Cardiac muscle cell (in vitro differentiated cells and primary cell): ENCODE results near the gene TTC31. TPM values are rescaled to one million over a fixed set of nuclear protein-coding genes. Genes with fewer than 3 reads are reported as not detected.
"Not testable (repeated sequence)": the region's sequence is repeated elsewhere in the genome, so short reads cannot be mapped to it uniquely, and the experiment has no call there.

Experiments
- DNase-seq, 2 donors: peaks; one replicate each; pipeline versions ENCODE4 v3.0.0 to v3.0.0-alpha.2; 2010 to 2017; ENCODE audit warnings: low read depth in 1 of 2, low spot score in 1 of 2
- H3K27ac ChIP-seq: fragments of 200-600 bp; sonication (generic); 2 replicates; pipeline ENCODE4 v1.5.1; 2016
- H3K27me3 ChIP-seq: fragments of 200-600 bp; sonication (generic); 2 replicates; pipeline ENCODE4 v1.6.0; 2016; ENCODE audit warnings: control low read depth
- H3K36me3 ChIP-seq: fragments of 200-600 bp; sonication (generic); 2 replicates; pipeline ENCODE4 v1.5.1; 2016; ENCODE audit warnings: control low read depth
- H3K4me1 ChIP-seq: fragments of 200-600 bp; sonication (generic); 2 replicates; pipeline ENCODE4 v1.8.1; 2017; ENCODE audit warnings: low read depth, mild to moderate bottlenecking, mixed run types
- H3K4me3 ChIP-seq: fragments of 200-600 bp; sonication (generic); 2 replicates; pipeline ENCODE4 v1.5.1; 2016; ENCODE audit warnings: mild to moderate bottlenecking
- H3K9me3 ChIP-seq: fragments of 200-600 bp; sonication (generic); 2 replicates; pipeline ENCODE4 v1.5.1; 2017; ENCODE audit warnings: low read depth, mild to moderate bottlenecking, control low read depth
- CTCF ChIP-seq: IDR thresholded peaks from 2 replicates; pipeline ENCODE4 v1.5.1; 2012; ENCODE audit warnings: low read depth, mild to moderate bottlenecking, low read length
- polyA plus RNA-seq: library from polyadenylated mRNA; unstranded; fragments of >200 nt; fragmentation: Nextera tagmentation; extraction: Ambion mirVana; gene quantifications from 2 replicates; pipeline ENCODE4 v1.2.1, GENCODE V29; 2016
- total RNA-seq: library from RNA; depleted of rRNA; stranded (reverse); fragments of >200 nt; gene quantifications from 2 replicates; pipeline ENCODE4 v1.2.3, GENCODE V29; 2016

TTC31 gene
- total and polyA plus RNA-seq, 2 experiments from 2014 or later = 29.1 to 32.9 TPM

GRCh38 chr2:74481431-74481830 is 1.4 kb upstream of the TTC31 start:
- TF ChIP-seq CTCF = no peak
- peaks cover 7% of the 10 kb centered on the region for H3K4me1 ChIP-seq
- H3K27ac ChIP-seq = no peak overlapping the region
- H3K4me3 ChIP-seq = peak overlapping the region; percentile 90
- H3K27me3 ChIP-seq = no peaks in the 10 kb centered on the region
- no peak for DNase-seq
- peaks cover 6% of the 10 kb centered on the region for H3K36me3 ChIP-seq
- no peaks in the 10 kb centered on the region for H3K9me3 ChIP-seq

GRCh38 chr2:74481961-74482800 is 700 bp upstream of the TTC31 start:
- Histone ChIP-seq H3K4me1 (peaks cover 7% of the 10 kb centered on the region), H3K36me3 (peaks cover 6% of the 10 kb centered on the region), H3K27ac (peak overlapping the region; percentile 81), H3K27me3 (no peaks in the 10 kb centered on the region), H3K9me3 (no peaks in the 10 kb centered on the region), H3K4me3 (peak overlapping the region; percentile 90)
- peak; percentile 37 to 75 for DNase-seq
- no peak for TF ChIP-seq CTCF

GRCh38 chr2:74483675-74484164 is 839 bp downstream of the TTC31 start:
- not testable (repeated sequence) for H3K9me3 ChIP-seq, H3K36me3 ChIP-seq, H3K27ac ChIP-seq, DNase-seq, H3K27me3 ChIP-seq, H3K4me1 ChIP-seq
- H3K4me3 ChIP-seq = peak overlapping the region; percentile 90

GRCh38 chr2:74486141-74486540 is 3.3 kb downstream of the TTC31 start:
- TF ChIP-seq CTCF = no peak
- no peak for DNase-seq

GRCh38 chr2:74488643-74489481 is 6.0 kb downstream of the TTC31 start:
- Histone ChIP-seq H3K9me3 (no peaks in the 10 kb centered on the region), H3K27me3 (no peaks in the 10 kb centered on the region), H3K4me1 (no peaks in the 10 kb centered on the region), H3K4me3 (no peak overlapping the region), H3K27ac (no peak overlapping the region), H3K36me3 (peaks cover 24% of the 10 kb centered on the region)
- DNase-seq = no peak
- TF ChIP-seq CTCF = no peak

More at GRCh38 chr2:74486141-74486540, 3.3 kb downstream of the TTC31 start:
- Histone ChIP-seq H3K27me3 (no peaks in the 10 kb centered on the region), H3K9me3 (no peaks in the 10 kb centered on the region), H3K36me3 (peaks cover 4% of the 10 kb centered on the region), H3K4me1 (peaks cover 7% of the 10 kb centered on the region), H3K4me3 (no peak overlapping the region), H3K27ac (no peak overlapping the region)
